Adrenal gland (tissue), 5 donors: ENCODE data around the gene THUMPD3.
A peak's percentile ranks its signal among the peaks of the same experiment; 100 is the strongest.

Experiments
- CTCF ChIP-seq, 6 experiments: fragments of 450-650 bp in 4 of 6; fragments of 200-600 bp in 2 of 6; sonication (generic) in 1 of 6; IDR thresholded peaks; 1 replicate in 5 of 6; 2 replicates in 1 of 6; pipeline versions ENCODE4 v1.5.1 to v1.8.0; 2016 to 2021; ENCODE audit warnings: antibody characterized with exemption in 6 of 6, mild to moderate bottlenecking in 2 of 6, moderate library complexity in 1 of 6
- POLR2A ChIP-seq, 2 donors: fragments of 450-650 bp; IDR thresholded peaks; one replicate each; pipeline ENCODE4 v1.6.1; 2017; ENCODE audit warnings: antibody characterized with exemption in 2 of 2, mild to moderate bottlenecking in 2 of 2, moderate library complexity in 1 of 2
- donor health status: DM: no; HTN: no; CAD: no.

GRCh38 chr3:9362731-9363530 lies at the start of gene THUMPD3:
- TF ChIP-seq CTCF (IDR thresholded peaks at IDR 0.05) (no peak), POLR2A (IDR thresholded peaks at IDR 0.05) (peak; percentile 65 to 76)
